ENCODE data around the gene VWA2. TPM values are rescaled to one million over a fixed set of nuclear protein-coding genes. Genes with fewer than 3 reads are reported as not detected.

Gene VWA2
- total RNA-seq, 1 donor from 2014 or later = not detected

DNA sequence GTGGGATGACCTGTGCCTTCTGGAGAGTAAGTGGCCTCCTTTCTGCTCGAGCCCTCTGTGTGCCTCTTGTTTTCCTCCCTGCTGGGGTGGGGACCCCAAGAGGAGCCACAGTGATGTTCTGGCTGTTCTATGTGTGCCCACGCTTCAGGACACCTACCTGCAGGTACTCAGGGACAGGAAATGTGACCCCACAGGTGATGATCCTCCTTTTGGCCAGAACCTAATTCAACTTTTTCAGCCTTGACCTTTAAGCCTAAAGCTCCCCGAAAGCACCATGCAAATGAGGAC lies 70.3 kb downstream of the VWA2 start:
- no peaks in the 10 kb centered on the region for H3K27me3 ChIP-seq (ENCODE audit: low read depth)
- H3K27ac ChIP-seq (replicated peaks) = no peak overlapping the region
- H3K4me3 ChIP-seq = no peak overlapping the region
- DNase-seq = no peak
- TF ChIP-seq, protein P1, sequence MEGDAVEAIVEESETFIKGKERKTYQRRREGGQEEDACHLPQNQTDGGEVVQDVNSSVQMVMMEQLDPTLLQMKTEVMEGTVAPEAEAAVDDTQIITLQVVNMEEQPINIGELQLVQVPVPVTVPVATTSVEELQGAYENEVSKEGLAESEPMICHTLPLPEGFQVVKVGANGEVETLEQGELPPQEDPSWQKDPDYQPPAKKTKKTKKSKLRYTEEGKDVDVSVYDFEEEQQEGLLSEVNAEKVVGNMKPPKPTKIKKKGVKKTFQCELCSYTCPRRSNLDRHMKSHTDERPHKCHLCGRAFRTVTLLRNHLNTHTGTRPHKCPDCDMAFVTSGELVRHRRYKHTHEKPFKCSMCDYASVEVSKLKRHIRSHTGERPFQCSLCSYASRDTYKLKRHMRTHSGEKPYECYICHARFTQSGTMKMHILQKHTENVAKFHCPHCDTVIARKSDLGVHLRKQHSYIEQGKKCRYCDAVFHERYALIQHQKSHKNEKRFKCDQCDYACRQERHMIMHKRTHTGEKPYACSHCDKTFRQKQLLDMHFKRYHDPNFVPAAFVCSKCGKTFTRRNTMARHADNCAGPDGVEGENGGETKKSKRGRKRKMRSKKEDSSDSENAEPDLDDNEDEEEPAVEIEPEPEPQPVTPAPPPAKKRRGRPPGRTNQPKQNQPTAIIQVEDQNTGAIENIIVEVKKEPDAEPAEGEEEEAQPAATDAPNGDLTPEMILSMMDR (IDR thresholded peaks at IDR 0.05; ENCODE audit: borderline replicate concordance) = no peak
- H3K36me3 ChIP-seq = peaks cover 17% of the 10 kb centered on the region
- intact Hi-C loops (cut with micrococcal nuclease) = no loop called here
- H3K9me3 ChIP-seq (replicated peaks) = no peaks in the 10 kb centered on the region
- H3K4me1 ChIP-seq = peaks cover 29% of the 10 kb centered on the region

DNA sequence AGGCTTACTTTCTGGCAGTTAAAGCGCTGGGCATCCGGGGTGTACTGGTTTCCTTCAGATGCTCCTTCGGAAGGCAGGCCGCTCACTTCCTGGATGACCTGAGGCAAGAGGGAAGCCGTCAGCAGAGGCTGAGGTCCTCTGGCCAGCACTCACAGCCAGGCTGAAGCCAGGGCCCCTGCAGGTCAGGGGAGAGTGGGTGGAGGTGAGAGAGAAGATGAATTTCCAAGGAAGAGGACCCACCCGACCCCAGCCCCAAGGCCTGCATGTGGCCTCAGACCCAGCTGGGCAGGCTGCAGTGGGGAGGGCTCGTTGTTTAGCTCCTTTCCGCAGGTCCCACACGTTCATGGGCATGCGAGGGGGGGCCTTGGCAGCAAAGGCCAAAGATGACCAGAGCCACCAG lies 71.3 kb downstream of the VWA2 start:
- intact Hi-C loops (cut with micrococcal nuclease) = no loop called here
- DNase-seq = no peak

DNA sequence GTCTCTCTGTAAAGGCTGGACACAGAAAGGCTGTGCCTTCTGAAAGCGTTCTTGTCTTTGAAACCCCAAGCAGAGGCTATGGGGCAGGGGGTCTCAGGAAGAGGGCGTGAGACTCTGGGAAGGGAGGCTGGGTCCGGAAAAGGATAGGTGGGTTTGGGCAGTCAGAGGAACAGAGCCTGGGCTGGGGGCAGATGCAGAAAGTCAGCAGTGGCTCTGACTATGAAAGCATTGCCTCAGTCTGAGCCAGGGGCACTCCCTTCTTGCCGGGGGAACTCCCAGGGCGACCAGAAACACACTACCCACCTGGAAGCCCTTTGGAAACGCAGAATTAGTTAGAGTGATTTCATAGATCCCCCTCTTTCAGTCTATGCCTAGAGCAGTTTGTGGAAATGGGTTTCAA lies 72.0 kb downstream of the VWA2 start:
- TF ChIP-seq, protein P1 (IDR thresholded peaks at IDR 0.05; ENCODE audit: borderline replicate concordance) = no peak
- Histone ChIP-seq H3K9me3 (replicated peaks) (no peaks in the 10 kb centered on the region), H3K4me1 (peaks cover 24% of the 10 kb centered on the region), H3K27me3 (ENCODE audit: low read depth) (no peaks in the 10 kb centered on the region), H3K27ac (replicated peaks) (no peak overlapping the region), H3K4me3 (no peak overlapping the region), H3K36me3 (peaks cover 17% of the 10 kb centered on the region)
- DNase-seq = no peak
- intact Hi-C loops (cut with micrococcal nuclease) = no loop called here

More for the DNA sequence above, 71.3 kb downstream of the VWA2 start:
- Histone ChIP-seq H3K4me1 (peaks cover 24% of the 10 kb centered on the region), H3K27me3 (ENCODE audit: low read depth) (no peaks in the 10 kb centered on the region), H3K27ac (replicated peaks) (no peak overlapping the region), H3K9me3 (replicated peaks) (no peaks in the 10 kb centered on the region), H3K36me3 (peaks cover 17% of the 10 kb centered on the region), H3K4me3 (no peak overlapping the region)
- TF ChIP-seq, protein P1 (IDR thresholded peaks at IDR 0.05; ENCODE audit: borderline replicate concordance) = no peak

DNA sequence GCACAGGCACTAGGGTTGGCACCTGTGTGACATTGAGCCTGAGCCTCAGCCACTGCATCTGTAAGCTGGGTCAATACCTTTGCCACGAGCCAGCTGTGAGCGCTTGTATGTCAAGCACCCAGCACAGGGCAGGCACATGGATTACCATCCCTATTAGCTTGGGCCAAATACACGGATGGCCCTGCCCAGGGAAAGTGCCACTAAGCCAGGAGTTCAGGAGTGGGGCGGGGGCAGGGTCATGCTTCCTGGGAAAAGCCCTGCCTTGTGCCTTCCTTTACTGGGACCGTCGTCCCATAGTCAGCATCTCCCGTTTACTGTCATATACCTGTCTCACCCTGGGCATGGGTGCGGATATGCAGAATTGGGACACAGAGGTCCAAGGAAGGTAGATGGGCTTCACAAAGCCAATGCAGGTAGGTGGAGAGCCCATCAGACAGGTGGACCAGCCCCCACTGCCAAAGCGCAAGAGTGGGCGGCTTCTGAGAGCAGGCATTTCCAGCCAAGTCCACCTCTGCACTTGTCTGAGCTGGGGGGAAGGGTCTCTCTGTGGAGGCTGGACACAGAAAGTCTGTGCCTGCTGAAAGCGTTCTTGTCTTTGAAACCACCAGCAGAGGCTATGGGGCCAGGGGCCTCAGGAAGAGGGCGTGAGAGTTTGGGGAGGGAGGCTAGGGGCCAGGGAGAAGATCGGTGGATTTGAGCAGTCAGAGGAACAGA lies 72.6 kb downstream of the VWA2 start:
- Histone ChIP-seq H3K27ac (replicated peaks) (no peak overlapping the region), H3K4me1 (peaks cover 24% of the 10 kb centered on the region), H3K9me3 (replicated peaks) (no peaks in the 10 kb centered on the region), H3K4me3 (no peak overlapping the region), H3K36me3 (peaks cover 17% of the 10 kb centered on the region), H3K27me3 (ENCODE audit: low read depth) (no peaks in the 10 kb centered on the region)
- intact Hi-C loops (cut with micrococcal nuclease) = no loop called here
- no peak for DNase-seq
- TF ChIP-seq, protein P1 (IDR thresholded peaks at IDR 0.05; ENCODE audit: borderline replicate concordance) = no peak

DNA sequence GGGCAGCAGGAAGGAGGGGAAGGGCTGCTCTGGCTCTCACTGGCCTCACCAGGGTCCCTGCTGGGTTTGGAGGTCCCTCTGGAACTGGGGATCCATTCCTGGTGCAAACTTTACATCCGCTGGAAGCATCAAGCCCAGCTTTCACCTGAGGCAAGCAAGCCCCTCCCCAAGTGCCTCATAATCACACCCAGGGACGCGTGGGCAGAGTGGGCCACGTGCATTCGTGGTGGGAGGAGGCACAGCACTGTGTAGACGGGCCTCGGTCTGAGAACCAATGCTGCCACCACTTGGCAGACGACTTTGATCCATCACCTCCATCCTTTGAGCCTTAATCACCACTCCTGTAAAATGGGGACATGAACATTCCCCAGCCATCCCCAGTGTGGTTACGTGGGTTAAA lies 74.1 kb downstream of the VWA2 start:
- Histone ChIP-seq H3K4me3 (no peak overlapping the region), H3K27ac (replicated peaks) (no peak overlapping the region), H3K27me3 (ENCODE audit: low read depth) (no peaks in the 10 kb centered on the region), H3K36me3 (peaks cover 17% of the 10 kb centered on the region), H3K9me3 (replicated peaks) (no peaks in the 10 kb centered on the region), H3K4me1 (peaks cover 12% of the 10 kb centered on the region)
- TF ChIP-seq, protein P1 (IDR thresholded peaks at IDR 0.05; ENCODE audit: borderline replicate concordance) = no peak
- intact Hi-C loops (cut with micrococcal nuclease) = no loop called here
- DNase-seq = no peak

Data from left ventricle myocardium inferior (tissue), 1 donor.